H54 (cell line): Measurements from ENCODE around the gene BROX.

Experiments used
- DNase-seq: peaks from one replicate; pipeline ENCODE4 v3.0.0; 2011; ENCODE audit warnings: low spot score, mixed read lengths; ENCODE audit not compliant: insufficient read length
- FAIRE-seq: peaks from 3 replicates; lab custom pipeline; 2011; peaks lifted over from hg19 to GRCh38; lab: Jason Lieb, UNC
- POLR2A ChIP-seq: IDR thresholded peaks from 2 replicates; pipeline ENCODE4 v1.6.1; 2011; ENCODE audit warnings: low read depth, mild to moderate bottlenecking, low read length

The BROX gene

DNA sequence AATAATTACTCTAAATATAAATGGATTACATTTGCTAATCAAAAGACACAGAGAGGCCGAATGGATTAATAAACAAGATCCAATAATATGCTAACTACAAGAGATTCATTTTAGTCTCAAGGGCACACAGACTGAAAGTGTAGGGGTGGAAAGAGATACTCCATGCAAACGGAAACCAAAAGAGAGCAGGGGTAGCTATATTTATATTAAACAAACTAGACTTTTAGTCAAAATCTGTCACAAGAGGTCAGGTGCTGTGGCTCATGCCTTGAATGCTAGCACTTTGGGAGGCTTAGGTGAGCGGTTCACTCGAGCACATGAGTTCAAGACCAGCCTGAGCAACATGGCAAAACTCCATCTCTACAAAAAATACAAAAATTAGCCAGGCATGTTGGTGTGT lies 68.9 kb downstream of the BROX start:
- no peak for FAIRE-seq
- DNase-seq = no peak
- TF ChIP-seq POLR2A = no peak

DNA sequence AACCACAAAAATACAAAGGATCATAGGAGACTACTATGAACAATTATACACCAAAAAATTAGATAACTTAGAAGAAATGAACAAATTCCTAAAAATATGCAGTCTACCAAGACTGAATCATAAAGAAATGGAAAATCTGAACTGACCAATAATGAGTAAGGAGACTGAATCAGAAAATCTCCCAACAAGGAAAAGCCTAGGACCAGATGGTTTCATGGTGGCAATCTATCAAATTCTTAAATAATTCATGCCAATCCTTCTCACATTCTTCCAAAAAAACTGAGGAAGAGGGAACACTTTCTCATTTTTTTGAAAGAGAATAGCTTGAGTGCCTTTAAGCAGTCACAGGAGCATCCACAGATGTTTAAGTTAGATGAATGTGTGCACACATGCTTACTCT lies 70.7 kb downstream of the BROX start:
- no peak for FAIRE-seq
- DNase-seq = no peak
- TF ChIP-seq POLR2A = no peak

DNA sequence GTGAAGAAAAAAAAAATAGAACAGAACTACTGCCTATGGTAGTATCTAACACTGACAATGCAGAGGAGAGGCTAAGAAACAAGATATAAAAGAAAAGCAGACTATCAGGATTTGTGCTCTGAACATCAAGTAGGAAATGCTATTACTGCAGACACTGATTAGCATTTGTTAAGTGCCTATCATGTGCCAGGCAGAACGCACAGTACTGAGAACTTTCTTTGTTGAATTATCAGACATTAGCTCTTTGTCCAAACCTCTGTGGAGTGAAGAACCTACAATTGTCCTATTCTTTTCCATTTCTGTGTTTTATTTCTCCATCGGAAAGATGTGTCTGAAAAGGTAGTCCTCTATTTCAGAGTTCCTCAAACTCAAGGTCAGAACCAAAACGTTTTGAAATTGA lies 72.0 kb downstream of the BROX start:
- FAIRE-seq (no peak), DNase-seq (no peak)
- no peak for TF ChIP-seq POLR2A
